Activated effector memory CD4-positive, alpha-beta T cell treated with Interleukin-2 at 50 U/mL for 16 hours (primary cell): Measurements from ENCODE around the gene MBNL3.

Experiments
- DNase-seq: peaks from one replicate; pipeline ENCODE4 v3.0.0-alpha.2; 2020

MBNL3 gene

GRCh38 chrX:132488819-132489577 lies at the start of gene MBNL3:
Gene MBNL3, minus strand, starts transcription at chrX:132489038. Its CDS starts 49,427 bp downstream, at chrX:132439611.
- peak; percentile 53 for DNase-seq

- DNase-seq: no peak
Measured at GRCh38 chrX:132533409-132533808, 44.6 kb upstream of the MBNL3 start.

- no peak for DNase-seq
Measured at GRCh38 chrX:132532913-132533312, 44.1 kb upstream of the MBNL3 start.

- no peak for DNase-seq
Measured at GRCh38 chrX:132532097-132532496, 43.3 kb upstream of the MBNL3 start.

- DNase-seq: no peak
Measured at GRCh38 chrX:132520792-132521191, 32.0 kb upstream of the MBNL3 start.

- DNase-seq: no peak
Measured at GRCh38 chrX:132520213-132520612, 31.4 kb upstream of the MBNL3 start.

- DNase-seq: no peak
Measured at GRCh38 chrX:132518401-132518800, 29.6 kb upstream of the MBNL3 start.

- no peak for DNase-seq
Measured at GRCh38 chrX:132508834-132509233, 20.0 kb upstream of the MBNL3 start.

- DNase-seq: no peak
Measured at GRCh38 chrX:132505116-132505515, 16.3 kb upstream of the MBNL3 start.

GRCh38 chrX:132504417-132504816 lies 15.6 kb upstream of the MBNL3 start:
- DNase-seq: no peak

- DNase-seq: no peak
Measured at GRCh38 chrX:132501606-132502005, 12.8 kb upstream of the MBNL3 start.

GRCh38 chrX:132497432-132497831 lies 8.6 kb upstream of the MBNL3 start:
- no peak for DNase-seq

GRCh38 chrX:132493095-132493494 lies 4.3 kb upstream of the MBNL3 start:
- DNase-seq: no peak

- no peak for DNase-seq
Measured at GRCh38 chrX:132491191-132491590, 2.4 kb upstream of the MBNL3 start.

- peak; percentile 31 for DNase-seq
Measured at GRCh38 chrX:132489578-132490419, 961 bp upstream of the MBNL3 start.

GRCh38 chrX:132488180-132488705 lies 595 bp downstream of the MBNL3 start:
- peak; percentile 0 for DNase-seq

GRCh38 chrX:132486599-132487178 lies 2.1 kb downstream of the MBNL3 start:
- DNase-seq: no peak

- no peak for DNase-seq
Measured at GRCh38 chrX:132483951-132484350, 4.9 kb downstream of the MBNL3 start.

GRCh38 chrX:132483488-132483887 lies 5.3 kb downstream of the MBNL3 start:
- DNase-seq: no peak

GRCh38 chrX:132482632-132483031 lies 6.2 kb downstream of the MBNL3 start:
- no peak for DNase-seq

GRCh38 chrX:132481449-132481848 lies 7.4 kb downstream of the MBNL3 start:
- no peak for DNase-seq

- peak; percentile 8 for DNase-seq
Measured at GRCh38 chrX:132480581-132481203, 8.1 kb downstream of the MBNL3 start.
